Measurements from ENCODE around the gene GNAS.

Gene GNAS

GRCh38 chr20:58854638-58855471 lies 2.3 kb downstream of the GNAS start:
- DNase-seq, result peak; percentile 27

GRCh38 chr20:58855506-58856389 lies 3.2 kb downstream of the GNAS start:
- DNase-seq, result no peak

- no peak for DNase-seq
These were observed 10.7 kb downstream of the GNAS start for GRCh38 chr20:58863044-58863790.

- DNase-seq, result no peak
These were observed 11.8 kb downstream of the GNAS start for GRCh38 chr20:58864346-58864745.

- DNase-seq, result no peak
These were observed 13.3 kb downstream of the GNAS start for GRCh38 chr20:58865843-58866242.

GRCh38 chr20:58867211-58867610 lies 14.7 kb downstream of the GNAS start:
- no peak for DNase-seq

GRCh38 chr20:58868795-58869194 lies 16.3 kb downstream of the GNAS start:
- no peak for DNase-seq

- no peak for DNase-seq
These were observed 17.2 kb downstream of the GNAS start for GRCh38 chr20:58869662-58870227.

- DNase-seq, result peak; percentile 68
These were observed 17.9 kb downstream of the GNAS start for GRCh38 chr20:58870293-58871014.

- DNase-seq, result no peak
These were observed 19.1 kb downstream of the GNAS start for GRCh38 chr20:58871533-58872102.

- no peak for DNase-seq
These were observed 22.0 kb downstream of the GNAS start for GRCh38 chr20:58874469-58874868.

- no peak for DNase-seq
These were observed 22.6 kb downstream of the GNAS start for GRCh38 chr20:58875111-58875510.

GRCh38 chr20:58875541-58876134 lies 23.1 kb downstream of the GNAS start:
- no peak for DNase-seq

GRCh38 chr20:58876437-58876836 lies 23.9 kb downstream of the GNAS start:
- DNase-seq, result no peak

GRCh38 chr20:58877050-58877975 lies 24.8 kb downstream of the GNAS start:
- no peak for DNase-seq

GRCh38 chr20:58877976-58878360 lies 25.5 kb downstream of the GNAS start:
- no peak for DNase-seq

GRCh38 chr20:58878399-58878798 lies 25.9 kb downstream of the GNAS start:
- DNase-seq, result no peak

GRCh38 chr20:58880441-58880840 lies 27.9 kb downstream of the GNAS start:
- DNase-seq, result no peak

- DNase-seq, result no peak
These were observed 28.7 kb downstream of the GNAS start for GRCh38 chr20:58880994-58881752.

Data from stimulated activated CD8-positive, alpha-beta memory T cell treated with anti-CD3 and anti-CD28 coated beads, Interleukin-4, amount 100 ng/mL, for 48 hours (primary cell).